Metanephros (tissue), 1 donor: ENCODE results near the gene TLE4. TPM values are rescaled to one million over a fixed set of nuclear protein-coding genes. Genes with fewer than 3 reads are reported as not detected.

ENCODE experiments used
- total RNA-seq: library from RNA; depleted of rRNA; stranded (reverse); fragments of >200 nt; gene quantifications from one replicate; pipeline ENCODE4 v1.2.3, GENCODE V29; 2014

TLE4 gene
- 77.3 TPM for total RNA-seq

GRCh38 chr9:79571309-79572031 is at the start of gene TLE4:
Gene TLE4, plus strand, starts transcription at chr9:79571965. Its CDS starts 826 bp downstream, at chr9:79572791.

